Measurements from ENCODE around the gene PLXDC2. TPM values are rescaled to one million over a fixed set of nuclear protein-coding genes. Genes with fewer than 3 reads are reported as not detected.

PLXDC2 gene
- total RNA-seq, 1 experiment from 2014 or later: 0.20 TPM

DNA sequence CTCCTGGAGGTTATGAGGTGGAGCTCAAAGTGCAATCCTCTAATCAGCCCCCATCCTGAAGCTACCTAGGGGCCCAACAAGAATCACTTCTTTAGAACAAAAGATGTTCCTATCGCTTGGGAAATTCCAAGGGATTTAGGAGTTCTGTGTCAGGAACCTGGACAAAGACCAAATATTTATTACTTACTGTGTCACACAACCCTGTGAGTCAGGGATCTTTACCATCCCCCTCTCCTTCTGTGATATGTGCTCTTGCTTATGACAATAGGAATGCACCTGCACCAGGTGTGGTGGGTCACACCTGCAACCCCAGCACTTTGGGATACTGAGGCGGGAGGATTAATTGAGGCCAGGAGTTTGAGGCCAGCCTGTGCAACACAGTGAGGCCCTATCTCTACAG lies 485.8 kb downstream of the PLXDC2 start (continued):
- no peak for TF ChIP-seq TCF7L2 (IDR thresholded peaks at IDR 0.05; ENCODE audit: borderline replicate concordance, extremely low read depth, insufficient read depth, insufficient read length)

DNA sequence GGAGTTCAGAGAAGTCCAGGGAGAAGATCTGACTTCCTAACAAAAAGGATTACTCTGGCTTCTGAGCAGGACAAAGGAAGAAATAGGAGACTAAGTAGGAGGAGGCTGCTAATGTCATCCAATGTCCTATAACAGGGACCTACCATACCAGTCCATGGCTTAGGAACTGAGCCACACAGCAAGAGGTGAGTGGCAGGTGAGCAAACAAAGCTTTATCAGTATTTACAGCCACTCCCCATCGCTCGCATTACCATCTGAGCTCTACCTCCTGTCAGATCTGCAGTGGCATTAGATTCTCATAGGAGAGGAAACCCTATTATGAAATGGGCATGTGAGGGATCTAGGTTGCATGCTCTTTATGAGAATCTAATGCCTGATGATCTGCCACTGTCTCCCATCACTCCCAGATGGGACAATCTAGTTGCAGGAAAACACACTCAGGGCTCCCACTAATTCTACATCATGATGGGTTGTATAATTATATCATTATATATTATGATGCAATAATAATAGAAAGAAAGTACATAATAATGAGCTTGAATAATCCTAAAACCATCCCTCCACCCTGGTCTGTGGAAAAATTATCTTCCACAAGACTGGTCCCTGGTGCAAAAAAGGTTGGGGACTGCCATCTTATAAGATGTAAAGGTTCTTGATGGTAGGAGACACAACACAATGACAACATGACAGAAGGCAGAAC lies 487.4 kb downstream of the PLXDC2 start:
- H3K9ac ChIP-seq (ENCODE audit: low read length): no peak overlapping the region
- H4K20me1 ChIP-seq (ENCODE audit: insufficient read depth): no peaks in the 10 kb centered on the region
- H3K4me1 ChIP-seq (ENCODE audit: control insufficient read depth in 1 of 2, insufficient read depth in 2 of 2, low read length in 2 of 2): no peaks in the 10 kb centered on the region
- no peak overlapping the region for H2AFZ ChIP-seq (ENCODE audit: low read depth, low read length, poor library complexity, severe bottlenecking)
- ATAC-seq (no peak), DNase-seq (ENCODE audit: low read depth, low spot score) (no peak)
- no peaks in the 10 kb centered on the region for H3K79me2 ChIP-seq (ENCODE audit: insufficient read depth, low read length)
- peaks cover 8 to 22% of the 10 kb centered on the region in 2 experiments; a peak in 2 of 4 replicates for H3K9me3 ChIP-seq (ENCODE audit: control insufficient read depth in 1 of 2, insufficient read depth in 1 of 2, low read depth in 1 of 2, low read length in 2 of 2)
- no peak overlapping the region for H3K27ac ChIP-seq (ENCODE audit: low read depth, low read length)
- ChIA-PET RAD21 (ENCODE audit: low non-redundant PET in 1 of 2, low total read pairs in 2 of 2, uncharacterized antibody in 2 of 2, unreplicated experiment in 2 of 2) (no interaction called here), POLR2A (no interaction called here), CTCF (no interaction called here)
- H3K4me2 ChIP-seq (ENCODE audit: low read length): no peak overlapping the region
- H3K36me3 ChIP-seq (ENCODE audit: control insufficient read depth in 1 of 2, insufficient read depth in 2 of 2, low read length in 2 of 2): no peaks in the 10 kb centered on the region
- intact Hi-C loops (cut with micrococcal nuclease): no loop called here
- no peaks in the 10 kb centered on the region for H3K9me2 ChIP-seq (ENCODE audit: insufficient read depth)
- TF ChIP-seq JUND (IDR thresholded peaks at IDR 0.05): no peak
- no peak for TF ChIP-seq POLR2AphosphoS5 (IDR thresholded peaks at IDR 0.05; ENCODE audit: low read depth, low read length)
- no peak for TF ChIP-seq SRF (IDR thresholded peaks at IDR 0.05; ENCODE audit: low read depth)
- TF ChIP-seq ZNF274 (IDR thresholded peaks at IDR 0.05; ENCODE audit: low read depth, low read length): no peak
- TF ChIP-seq EGR1 (IDR thresholded peaks at IDR 0.05; ENCODE audit: low read depth): no peak
- TF ChIP-seq SP1 (IDR thresholded peaks at IDR 0.05; ENCODE audit: low read depth): no peak
- TF ChIP-seq ZFX (IDR thresholded peaks at IDR 0.05): no peak
- BruUV-seq (replicated peaks): no TSS peak
- H3K4me3 ChIP-seq (replicated peaks in 1 of 2; ENCODE audit: low read depth in 1 of 2, low read length in 2 of 2): no peak overlapping the region
- no peaks in the 10 kb centered on the region for H3K27me3 ChIP-seq (ENCODE audit: insufficient read depth, low read length)

DNA sequence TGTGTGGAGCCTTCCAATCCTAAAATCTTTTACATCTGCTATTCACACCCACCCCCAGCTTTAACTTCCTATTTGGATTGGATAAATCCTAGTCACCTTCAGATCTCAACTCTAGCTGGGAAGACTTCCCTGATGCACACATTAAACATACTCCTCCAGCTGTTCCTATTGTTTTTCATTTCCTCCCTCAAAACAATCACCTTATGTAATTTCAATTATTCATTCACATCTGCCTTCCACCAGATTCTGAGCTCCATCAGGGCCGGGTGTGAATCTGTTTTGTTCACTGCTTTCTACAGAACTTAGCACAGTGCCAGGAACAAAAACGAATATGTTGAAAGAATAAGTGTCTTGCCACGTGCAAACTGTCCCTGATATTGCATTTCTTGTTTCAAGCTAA lies 497.4 kb downstream of the PLXDC2 start:
- H3K27ac ChIP-seq (ENCODE audit: low read depth, low read length): no peak overlapping the region
- ChIA-PET POLR2A (no interaction called here), RAD21 (ENCODE audit: low non-redundant PET in 1 of 2, low total read pairs in 2 of 2, uncharacterized antibody in 2 of 2, unreplicated experiment in 2 of 2) (no interaction called here), CTCF (no interaction called here)
- intact Hi-C loops (cut with micrococcal nuclease): no loop called here
- H3K4me3 ChIP-seq (replicated peaks in 1 of 2; ENCODE audit: low read depth in 1 of 2, low read length in 2 of 2): no peak overlapping the region
- H3K4me2 ChIP-seq (ENCODE audit: low read length): no peak overlapping the region
- H3K36me3 ChIP-seq (ENCODE audit: control insufficient read depth in 1 of 2, insufficient read depth in 2 of 2, low read length in 2 of 2): no peaks in the 10 kb centered on the region
- H3K9ac ChIP-seq (ENCODE audit: low read length): no peak overlapping the region
- no peak for DNase-seq (ENCODE audit: low read depth, low spot score)
- TF ChIP-seq CBX3 (IDR thresholded peaks at IDR 0.05; ENCODE audit: low read depth) (no peak), POLR2AphosphoS5 (IDR thresholded peaks at IDR 0.05; ENCODE audit: low read depth, low read length) (no peak), JUND (IDR thresholded peaks at IDR 0.05) (no peak), FOSL1 (IDR thresholded peaks at IDR 0.05; ENCODE audit: low read depth) (no peak), EGR1 (IDR thresholded peaks at IDR 0.05; ENCODE audit: low read depth) (no peak), SIN3A (IDR thresholded peaks at IDR 0.05; ENCODE audit: low read depth) (no peak), ZBTB33 (IDR thresholded peaks at IDR 0.05; ENCODE audit: extremely low read depth, insufficient replicate concordance, low read length) (no peak), ATF3 (IDR thresholded peaks at IDR 0.05) (no peak), SP1 (IDR thresholded peaks at IDR 0.05; ENCODE audit: low read depth) (no peak), SRF (IDR thresholded peaks at IDR 0.05; ENCODE audit: low read depth) (no peak), ZNF274 (IDR thresholded peaks at IDR 0.05; ENCODE audit: low read depth, low read length) (no peak), EZH2 (IDR thresholded peaks at IDR 0.05) (no peak), CEBPB (IDR thresholded peaks at IDR 0.05; ENCODE audit: low read depth) (no peak), TCF7L2 (IDR thresholded peaks at IDR 0.05; ENCODE audit: borderline replicate concordance, extremely low read depth, insufficient read depth, insufficient read length) (no peak), YY1 (IDR thresholded peaks at IDR 0.05; ENCODE audit: extremely low read depth, insufficient replicate concordance, low read depth, low read length) (no peak)
- TF ChIP-seq, protein P1, sequence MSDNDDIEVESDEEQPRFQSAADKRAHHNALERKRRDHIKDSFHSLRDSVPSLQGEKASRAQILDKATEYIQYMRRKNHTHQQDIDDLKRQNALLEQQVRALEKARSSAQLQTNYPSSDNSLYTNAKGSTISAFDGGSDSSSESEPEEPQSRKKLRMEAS (IDR thresholded peaks at IDR 0.05): no peak
- H3K9me2 ChIP-seq (ENCODE audit: insufficient read depth): no peaks in the 10 kb centered on the region
- no peaks in the 10 kb centered on the region for H3K27me3 ChIP-seq (ENCODE audit: insufficient read depth, low read length)
- no peak for ATAC-seq
- no peaks in the 10 kb centered on the region for H3K79me2 ChIP-seq (ENCODE audit: insufficient read depth, low read length)
- no peak overlapping the region for H2AFZ ChIP-seq (ENCODE audit: low read depth, low read length, poor library complexity, severe bottlenecking)
- no peaks in the 10 kb centered on the region for H3K4me1 ChIP-seq (ENCODE audit: control insufficient read depth in 1 of 2, insufficient read depth in 2 of 2, low read length in 2 of 2)
- H3K9me3 ChIP-seq (ENCODE audit: control insufficient read depth in 1 of 2, insufficient read depth in 1 of 2, low read depth in 1 of 2, low read length in 2 of 2): peaks cover 7 to 16% of the 10 kb centered on the region in 2 experiments; a peak in 2 of 4 replicates
- H4K20me1 ChIP-seq (ENCODE audit: insufficient read depth): no peaks in the 10 kb centered on the region
- no TSS peak for BruUV-seq (replicated peaks)

Data from HCT116 (cell line).